ENCODE measurements around the gene OBP2B. TPM values are rescaled to one million over a fixed set of nuclear protein-coding genes. Genes with fewer than 3 reads are reported as not detected.

Gene OBP2B
- total and polyA plus RNA-seq, 10 of the 15 experiments (the other 5 are each of a cell fraction or from before 2014, with no cell fraction given), result not detected

DNA sequence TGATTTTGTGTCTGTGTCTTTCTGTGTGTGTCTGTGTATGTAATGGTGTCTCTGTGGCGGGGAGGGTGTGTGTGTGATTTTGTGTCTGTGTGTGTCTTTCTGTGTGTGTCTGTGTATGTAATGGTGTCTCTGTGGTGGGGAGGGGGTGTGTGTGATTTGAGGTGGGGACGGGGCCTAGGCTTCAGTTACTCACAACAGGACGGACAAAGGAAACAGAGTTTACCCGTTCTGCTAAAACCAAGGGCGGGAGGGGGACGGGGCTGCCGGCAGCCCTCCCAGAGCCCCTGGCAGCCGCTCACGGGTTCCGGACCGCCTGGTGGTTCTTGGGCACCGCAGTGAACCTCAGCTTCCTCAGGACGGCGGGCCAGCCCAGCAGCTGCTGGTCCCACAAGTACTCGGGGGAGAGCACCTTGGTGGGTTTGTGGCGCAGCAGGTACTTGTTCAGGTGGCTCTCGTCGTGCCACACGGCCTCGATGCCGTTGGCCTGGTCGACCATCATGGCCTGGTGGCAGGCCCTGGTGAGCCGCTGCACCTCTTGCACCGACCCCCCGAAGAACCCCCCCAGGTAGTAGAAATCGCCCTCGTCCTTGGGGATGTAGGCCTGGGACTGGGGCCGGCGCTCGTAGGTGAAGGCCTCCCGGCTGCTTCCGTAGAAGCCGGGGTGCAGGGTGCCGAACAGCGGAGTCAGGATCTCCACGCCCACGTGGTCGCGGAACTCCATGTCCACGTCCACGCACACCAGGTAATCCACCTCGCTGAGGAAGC is 46.5 kb upstream of the OBP2B start:
- DNase-seq (ENCODE audit: low read depth, low spot score) (no peak), ATAC-seq (no peak), FAIRE-seq (no peak)
- Histone ChIP-seq H3K27ac (ENCODE audit: control insufficient read depth, insufficient read depth) (no peak overlapping the region), H3K9ac (ENCODE audit: control insufficient read depth, insufficient read depth, low read length) (no peak overlapping the region), H3K9me3 (replicated peaks; ENCODE audit: control insufficient read depth, insufficient read depth, low read length) (no peaks in the 10 kb centered on the region), H4K20me1 (ENCODE audit: control insufficient read depth, insufficient read depth) (no peaks in the 10 kb centered on the region), H3K4me3 (no peak overlapping the region), H3K79me2 (ENCODE audit: control insufficient read depth, insufficient read depth, low read length) (no peaks in the 10 kb centered on the region), H3K36me3 (ENCODE audit: control insufficient read depth in 2 of 2, insufficient read depth in 2 of 2, low read length in 1 of 2) (no peaks in the 10 kb centered on the region), H3K4me2 (ENCODE audit: control insufficient read depth, insufficient read depth) (no peak overlapping the region), H2AFZ (ENCODE audit: control insufficient read depth, low read depth, low read length) (no peak overlapping the region), H3K27me3 (replicated peaks in 1 of 2; ENCODE audit: control insufficient read depth in 2 of 2, insufficient read depth in 2 of 2, low read length in 1 of 2) (peaks cover 0 to 2% of the 10 kb centered on the region in 2 experiments; a peak in 2 of 4 replicates), H3K4me1 (ENCODE audit: control insufficient read depth, insufficient read depth, low read length) (no peaks in the 10 kb centered on the region)
- intact Hi-C loops (cut with micrococcal nuclease; ENCODE audit: unreplicated experiment) (no loop called here), in situ Hi-C loops (cut with MboI) (no loop called here)
- no TSS peak for BruUV-seq (replicated peaks)
- ChIA-PET POLR2A (no interaction called here), CTCF (no interaction called here), SMC1A (ENCODE audit: uncharacterized antibody, unreplicated experiment) (no interaction called here), RAD21 (ENCODE audit: unreplicated experiment) (no interaction called here)
- whole genome bisulfite sequencing (ENCODE audit: insufficient coverage, insufficient replicate concordance, low lambda C conversion rate, missing lambda C conversion rate), result 70% methylated on average over 33 of the region's 42 CpGs
- TF ChIP-seq RUNX3 (IDR thresholded peaks at IDR 0.05; ENCODE audit: low read length) (no peak), CBX3 (IDR thresholded peaks at IDR 0.05; ENCODE audit: borderline replicate concordance, low read depth) (no peak)
- TF ChIP-seq, protein P1, sequence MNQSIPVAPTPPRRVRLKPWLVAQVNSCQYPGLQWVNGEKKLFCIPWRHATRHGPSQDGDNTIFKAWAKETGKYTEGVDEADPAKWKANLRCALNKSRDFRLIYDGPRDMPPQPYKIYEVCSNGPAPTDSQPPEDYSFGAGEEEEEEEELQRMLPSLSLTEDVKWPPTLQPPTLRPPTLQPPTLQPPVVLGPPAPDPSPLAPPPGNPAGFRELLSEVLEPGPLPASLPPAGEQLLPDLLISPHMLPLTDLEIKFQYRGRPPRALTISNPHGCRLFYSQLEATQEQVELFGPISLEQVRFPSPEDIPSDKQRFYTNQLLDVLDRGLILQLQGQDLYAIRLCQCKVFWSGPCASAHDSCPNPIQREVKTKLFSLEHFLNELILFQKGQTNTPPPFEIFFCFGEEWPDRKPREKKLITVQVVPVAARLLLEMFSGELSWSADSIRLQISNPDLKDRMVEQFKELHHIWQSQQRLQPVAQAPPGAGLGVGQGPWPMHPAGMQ (IDR thresholded peaks at IDR 0.05; ENCODE audit: borderline replicate concordance), result no peak
- TF ChIP-seq, protein P2, sequence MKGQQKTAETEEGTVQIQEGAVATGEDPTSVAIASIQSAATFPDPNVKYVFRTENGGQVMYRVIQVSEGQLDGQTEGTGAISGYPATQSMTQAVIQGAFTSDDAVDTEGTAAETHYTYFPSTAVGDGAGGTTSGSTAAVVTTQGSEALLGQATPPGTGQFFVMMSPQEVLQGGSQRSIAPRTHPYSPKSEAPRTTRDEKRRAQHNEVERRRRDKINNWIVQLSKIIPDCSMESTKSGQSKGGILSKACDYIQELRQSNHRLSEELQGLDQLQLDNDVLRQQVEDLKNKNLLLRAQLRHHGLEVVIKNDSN (IDR thresholded peaks at IDR 0.05; ENCODE audit: borderline replicate concordance, extremely low read length, insufficient read depth, low read depth, low read length), result no peak
- TF ChIP-seq, protein P3, sequence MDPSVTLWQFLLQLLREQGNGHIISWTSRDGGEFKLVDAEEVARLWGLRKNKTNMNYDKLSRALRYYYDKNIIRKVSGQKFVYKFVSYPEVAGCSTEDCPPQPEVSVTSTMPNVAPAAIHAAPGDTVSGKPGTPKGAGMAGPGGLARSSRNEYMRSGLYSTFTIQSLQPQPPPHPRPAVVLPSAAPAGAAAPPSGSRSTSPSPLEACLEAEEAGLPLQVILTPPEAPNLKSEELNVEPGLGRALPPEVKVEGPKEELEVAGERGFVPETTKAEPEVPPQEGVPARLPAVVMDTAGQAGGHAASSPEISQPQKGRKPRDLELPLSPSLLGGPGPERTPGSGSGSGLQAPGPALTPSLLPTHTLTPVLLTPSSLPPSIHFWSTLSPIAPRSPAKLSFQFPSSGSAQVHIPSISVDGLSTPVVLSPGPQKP (IDR thresholded peaks at IDR 0.05; ENCODE audit: low read depth, low read length), result no peak

Data from GM12878 (cell line).